HG03097 (cell line): ENCODE results near the gene DNAJB11.
A peak's percentile ranks its signal among the peaks of the same experiment; 100 is the strongest.
"Not testable (repeated sequence)": the region's sequence is repeated elsewhere in the genome, so short reads cannot be mapped to it uniquely, and the experiment has no call there.

ENCODE experiments used
- ATAC-seq: cut with Tn5 transposase; IDR thresholded peaks from one replicate; pipeline ENCODE4 v1.9.1; 2021; ENCODE audit not compliant: unreplicated experiment, low FRiP score

The DNAJB11 gene

DNA sequence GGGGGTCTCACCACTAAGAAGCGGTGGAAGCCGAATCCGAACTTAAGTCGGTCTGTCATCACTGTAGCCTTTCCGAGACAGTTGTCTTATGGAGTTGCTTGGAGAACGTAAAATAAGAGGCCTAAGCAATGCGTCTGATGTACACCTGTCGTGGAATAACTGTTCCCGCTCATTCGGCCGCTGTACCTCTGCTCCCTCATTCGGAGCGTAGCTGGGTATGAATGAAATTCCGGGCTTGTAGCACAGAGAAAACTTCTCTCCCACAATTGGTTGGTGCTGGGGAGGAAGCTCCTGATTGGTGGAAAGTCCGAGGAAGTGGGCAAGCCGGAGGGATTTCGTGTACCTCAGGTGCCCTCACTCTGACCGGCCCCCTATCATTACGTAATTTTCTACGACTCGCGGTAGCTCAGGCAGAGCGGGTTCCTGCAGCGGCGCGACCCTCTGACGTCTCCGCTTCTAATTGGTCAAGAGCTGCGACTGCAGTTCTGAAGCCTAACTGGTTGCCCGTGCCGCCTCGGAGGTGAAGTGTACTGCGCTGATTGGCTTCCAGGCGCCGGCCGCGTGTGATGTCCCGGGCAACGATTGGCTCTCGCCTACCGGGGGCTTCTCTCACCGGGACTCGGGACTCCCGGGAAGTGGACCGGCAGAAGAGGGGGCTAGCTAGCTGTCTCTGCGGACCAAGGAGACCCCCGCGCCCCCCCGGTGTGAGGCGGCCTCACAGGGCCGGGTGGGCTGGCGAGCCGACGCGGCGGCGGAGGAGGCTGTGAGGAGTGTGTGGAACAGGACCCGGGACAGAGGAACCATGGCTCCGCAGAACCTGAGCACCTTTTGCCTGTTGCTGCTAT is at the start of gene DNAJB11:
Gene DNAJB11 (plus strand): TSS at position 625 of the 845 bp plus-strand sequence. CDS start 178 bp downstream, at position 803.
- ATAC-seq: peak; percentile 82

DNA sequence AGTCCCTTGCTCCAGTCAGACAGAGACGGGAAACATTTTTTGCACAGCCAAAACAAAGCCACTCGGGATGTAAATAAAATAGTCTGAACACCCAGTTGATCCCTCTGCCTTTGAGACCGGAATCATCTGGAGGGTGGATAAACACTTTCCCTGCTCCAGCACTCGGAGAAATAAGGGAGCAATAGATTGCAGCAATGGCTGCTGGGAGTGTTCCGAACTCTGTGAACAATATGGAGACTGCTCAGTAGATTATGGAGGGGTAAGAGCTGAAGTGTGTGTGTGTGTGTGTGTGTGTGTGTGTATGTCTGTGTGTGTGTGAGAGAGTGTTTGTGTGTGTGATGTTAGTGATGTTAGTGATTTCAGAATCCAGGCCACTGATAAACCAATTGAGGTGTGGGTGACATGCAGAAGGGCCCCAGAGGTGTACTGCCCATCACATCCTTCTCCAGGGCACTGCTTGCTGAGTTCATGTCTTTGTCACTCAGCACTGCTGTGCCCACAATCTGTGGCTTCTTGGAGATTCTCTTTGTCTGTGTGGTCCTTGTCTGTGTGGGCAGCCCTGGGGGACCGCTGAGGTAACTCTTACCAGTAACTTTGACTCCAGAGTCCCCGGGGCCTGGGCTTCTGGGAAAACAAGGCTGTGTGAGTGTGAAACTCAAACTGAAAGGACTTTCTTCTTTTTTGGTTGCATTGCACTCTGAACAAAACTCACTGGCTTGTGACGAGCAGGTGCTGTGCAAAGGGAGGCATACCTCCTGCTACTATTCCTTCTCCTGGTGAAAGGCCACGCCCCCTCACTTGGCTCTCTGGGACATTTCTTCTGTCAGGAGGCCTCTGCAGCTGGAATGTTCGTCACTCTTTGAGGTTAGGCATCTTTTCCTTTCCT is 49.3 kb upstream of the DNAJB11 start:
- ATAC-seq: peak; percentile 46

DNA sequence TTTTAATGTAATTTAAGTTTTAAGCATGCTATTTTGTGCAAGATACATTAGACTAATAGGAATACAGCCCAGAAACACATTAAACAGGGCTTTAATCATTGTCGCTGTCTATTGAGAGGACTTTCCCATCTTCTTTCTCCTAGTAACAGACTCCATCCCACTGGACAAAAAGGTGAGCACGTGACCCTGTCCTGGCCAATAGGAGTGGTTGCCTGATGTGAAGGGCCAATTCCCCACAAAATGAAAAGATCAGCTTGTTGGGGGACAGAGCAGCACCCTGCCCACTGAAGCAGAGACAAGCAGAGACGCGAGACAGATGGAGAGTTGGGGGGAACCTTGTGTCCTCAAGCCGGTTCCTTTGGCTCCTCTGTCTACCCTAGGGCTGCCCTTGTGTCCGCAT is 47.5 kb upstream of the DNAJB11 start:
- no peak for ATAC-seq

DNA sequence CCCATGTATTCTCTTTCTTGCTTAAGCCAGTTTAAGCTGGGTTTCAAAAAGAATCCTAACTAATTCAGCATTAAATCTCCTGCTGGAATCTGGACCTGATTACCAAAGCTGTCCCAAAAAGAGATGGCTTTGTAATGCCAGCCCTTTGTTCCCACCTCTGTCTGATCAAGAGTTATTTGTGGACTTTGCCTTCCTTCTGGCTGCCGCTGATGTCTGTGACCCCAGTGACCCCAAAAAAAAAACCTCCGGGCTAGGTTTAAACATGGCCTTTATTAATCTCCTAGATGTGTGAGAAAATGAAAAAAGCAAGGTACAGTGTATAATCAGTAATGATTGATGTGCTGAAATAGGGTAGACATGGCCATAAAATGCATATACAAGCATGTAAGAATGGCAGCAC is 47.1 kb upstream of the DNAJB11 start:
- ATAC-seq: no peak

DNA sequence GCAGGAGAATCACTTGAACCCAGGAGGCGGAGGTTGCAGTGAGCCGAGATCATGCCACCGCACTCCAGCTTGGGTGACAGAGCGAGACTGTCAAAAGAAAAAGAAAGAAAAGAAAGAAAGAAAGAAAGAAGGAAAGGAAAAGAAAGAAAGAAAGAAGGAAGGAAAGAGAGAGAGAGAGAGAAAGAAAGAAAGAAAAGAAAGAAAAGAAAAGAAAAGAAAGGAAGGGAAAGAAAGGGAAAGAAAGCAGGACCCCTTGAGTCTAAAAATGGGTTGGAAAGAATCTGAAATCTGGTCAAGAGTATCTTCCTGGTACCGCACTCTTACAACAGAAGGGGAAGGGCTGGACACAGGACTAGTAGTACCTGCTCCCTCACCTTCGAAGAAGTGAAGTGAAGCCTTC is 45.9 kb upstream of the DNAJB11 start:
- ATAC-seq: no peak

DNA sequence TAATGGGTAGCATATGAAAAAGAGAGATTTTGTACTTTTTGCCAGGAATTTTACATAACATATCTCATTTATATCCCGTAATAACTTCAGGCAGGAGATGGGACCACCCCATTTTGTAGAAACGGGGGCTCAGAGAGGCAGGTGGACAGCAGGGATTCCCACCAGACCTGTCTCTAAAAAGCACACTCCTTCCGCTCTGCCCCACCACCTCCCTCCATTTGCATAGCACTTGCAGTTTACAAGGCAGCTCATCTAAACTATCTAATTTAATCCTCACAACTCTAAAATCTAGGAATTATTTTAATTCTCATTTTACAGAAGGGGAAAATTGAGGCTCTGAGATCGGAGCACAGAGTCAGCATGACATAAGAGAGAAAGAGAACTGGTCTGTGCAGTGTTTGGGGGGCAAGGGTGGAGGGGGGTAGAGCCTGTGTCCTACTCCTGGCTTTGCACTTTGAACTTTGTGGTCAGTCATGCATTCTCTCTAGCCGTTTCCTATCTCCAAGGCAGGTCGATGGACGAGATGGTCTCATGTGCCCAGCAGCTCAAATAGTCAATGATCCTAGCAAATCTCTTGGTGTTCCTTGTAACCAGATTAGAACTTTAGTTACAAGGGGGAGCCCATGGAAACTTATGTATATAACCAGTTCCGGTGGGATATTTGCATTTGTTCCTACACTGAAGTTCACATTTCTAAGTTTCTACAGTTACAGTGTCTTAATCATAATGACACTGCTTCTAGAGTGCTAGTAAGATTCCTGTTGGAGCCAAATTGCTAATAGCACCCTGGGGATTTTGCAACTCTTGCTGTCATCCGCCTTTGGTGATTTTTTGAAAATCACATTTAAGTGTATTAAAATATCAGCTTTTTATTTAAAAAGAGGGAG is 44.9 kb upstream of the DNAJB11 start:
- ATAC-seq: no peak

DNA sequence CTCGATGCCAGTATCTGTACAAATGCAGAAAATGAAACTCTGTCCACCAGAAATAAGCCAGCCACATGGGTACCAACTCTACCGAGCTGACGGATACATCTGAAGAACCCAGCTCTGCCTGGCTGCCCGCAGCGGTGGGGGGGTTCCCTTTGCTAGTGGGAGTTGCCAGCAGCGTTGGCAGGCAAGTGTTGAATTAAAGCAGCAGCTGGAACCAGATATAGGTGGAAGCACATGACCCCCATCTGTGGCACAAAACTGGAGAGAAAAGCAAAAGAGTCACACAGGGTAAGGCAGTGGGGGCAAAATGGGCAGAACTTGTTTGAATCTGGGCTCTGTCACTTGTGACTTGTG is 44.3 kb upstream of the DNAJB11 start:
- ATAC-seq: peak; percentile 38

DNA sequence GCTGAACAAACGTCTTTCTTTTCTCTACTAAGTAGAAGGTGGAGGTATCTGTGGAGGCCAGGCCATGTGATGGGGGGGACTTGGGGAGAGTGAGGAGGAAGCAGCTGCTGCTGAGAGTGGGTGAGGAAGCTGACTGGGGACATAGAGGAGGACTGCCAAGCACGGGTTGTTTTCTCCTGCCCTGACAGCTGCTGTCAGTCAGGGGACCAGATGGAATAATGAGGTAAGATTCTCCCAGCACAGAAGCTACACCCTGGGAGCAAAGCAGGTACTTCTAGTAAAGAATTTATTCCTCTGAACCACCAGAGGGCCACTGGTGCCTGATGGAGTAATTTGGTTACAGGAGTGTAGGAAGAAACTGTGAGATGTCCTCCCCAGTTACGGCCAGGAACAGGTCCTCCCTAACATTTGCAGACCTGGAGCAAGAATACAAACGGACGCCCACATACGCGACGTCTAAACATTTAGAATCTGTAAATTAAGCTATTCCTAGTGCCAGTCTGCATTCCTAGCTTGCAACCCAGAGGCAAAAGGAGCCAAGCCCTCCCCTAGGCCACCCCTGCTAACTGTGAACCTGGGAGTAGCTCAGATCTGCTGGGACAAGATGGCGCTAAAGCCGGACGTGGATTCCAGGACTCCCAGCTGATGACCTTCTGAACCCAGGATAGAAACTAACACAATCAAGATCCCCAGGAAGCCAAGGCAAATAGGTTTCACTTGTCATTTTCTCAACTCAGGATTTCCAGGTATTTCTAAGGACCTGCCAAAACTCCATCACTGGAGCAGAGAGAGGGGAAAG is 41.1 kb upstream of the DNAJB11 start:
- no peak for ATAC-seq

GRCh38 chr3:186530415-186530814 is 40.1 kb upstream of the DNAJB11 start:
- ATAC-seq: no peak

GRCh38 chr3:186531694-186532093 is 38.8 kb upstream of the DNAJB11 start:
- ATAC-seq: not testable (repeated sequence)

DNA sequence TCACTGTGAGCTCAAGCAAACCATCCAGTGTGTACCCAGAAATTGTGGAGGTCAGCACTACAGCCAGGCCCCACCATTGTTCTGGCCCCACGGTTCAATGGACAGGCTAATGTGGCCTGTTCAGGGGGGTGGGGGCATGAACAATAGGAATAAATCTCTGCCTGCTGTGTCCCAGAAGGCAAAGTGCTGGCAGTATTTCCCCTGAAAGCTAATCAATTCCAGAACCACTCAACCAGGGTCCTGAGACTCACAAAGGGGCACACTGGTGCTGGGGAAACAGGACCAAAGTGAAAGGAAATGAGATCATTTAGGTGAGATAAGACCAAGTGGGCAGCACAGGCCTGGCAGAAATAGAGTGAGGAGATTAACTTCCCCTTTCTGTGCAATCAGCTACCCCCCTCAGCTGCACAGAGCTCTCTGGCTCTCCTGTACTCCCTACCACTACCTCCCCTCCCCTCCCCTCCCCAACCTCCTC is 37.9 kb upstream of the DNAJB11 start:
- peak; percentile 68 for ATAC-seq

DNA sequence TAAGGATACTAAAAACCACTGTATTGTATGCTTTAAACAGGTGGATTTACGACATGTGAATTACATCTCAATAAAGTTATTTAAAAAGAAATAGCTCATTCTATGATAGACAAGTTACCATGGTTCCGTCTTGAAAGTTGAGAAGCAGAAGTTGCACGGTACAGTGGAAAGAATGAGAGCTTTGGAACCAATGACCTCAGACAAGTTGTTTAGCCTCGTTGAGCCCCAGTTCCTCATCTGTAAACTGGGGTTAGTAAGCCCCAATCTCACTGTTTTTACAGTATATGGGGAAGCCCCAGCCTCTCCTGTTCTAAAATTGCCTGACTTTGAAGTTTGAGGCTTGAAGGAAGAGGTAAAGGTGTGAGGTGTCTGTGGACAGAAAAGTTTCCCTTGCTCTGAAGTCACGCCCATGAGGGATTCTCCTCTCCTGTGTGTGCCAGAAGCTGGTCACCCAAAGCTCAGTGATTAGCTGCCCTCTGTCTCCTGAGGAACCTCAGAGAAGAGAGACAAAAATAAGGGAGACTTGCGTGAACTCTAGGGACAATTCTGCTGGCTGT is 36.3 kb upstream of the DNAJB11 start:
- ATAC-seq: peak; percentile 60

DNA sequence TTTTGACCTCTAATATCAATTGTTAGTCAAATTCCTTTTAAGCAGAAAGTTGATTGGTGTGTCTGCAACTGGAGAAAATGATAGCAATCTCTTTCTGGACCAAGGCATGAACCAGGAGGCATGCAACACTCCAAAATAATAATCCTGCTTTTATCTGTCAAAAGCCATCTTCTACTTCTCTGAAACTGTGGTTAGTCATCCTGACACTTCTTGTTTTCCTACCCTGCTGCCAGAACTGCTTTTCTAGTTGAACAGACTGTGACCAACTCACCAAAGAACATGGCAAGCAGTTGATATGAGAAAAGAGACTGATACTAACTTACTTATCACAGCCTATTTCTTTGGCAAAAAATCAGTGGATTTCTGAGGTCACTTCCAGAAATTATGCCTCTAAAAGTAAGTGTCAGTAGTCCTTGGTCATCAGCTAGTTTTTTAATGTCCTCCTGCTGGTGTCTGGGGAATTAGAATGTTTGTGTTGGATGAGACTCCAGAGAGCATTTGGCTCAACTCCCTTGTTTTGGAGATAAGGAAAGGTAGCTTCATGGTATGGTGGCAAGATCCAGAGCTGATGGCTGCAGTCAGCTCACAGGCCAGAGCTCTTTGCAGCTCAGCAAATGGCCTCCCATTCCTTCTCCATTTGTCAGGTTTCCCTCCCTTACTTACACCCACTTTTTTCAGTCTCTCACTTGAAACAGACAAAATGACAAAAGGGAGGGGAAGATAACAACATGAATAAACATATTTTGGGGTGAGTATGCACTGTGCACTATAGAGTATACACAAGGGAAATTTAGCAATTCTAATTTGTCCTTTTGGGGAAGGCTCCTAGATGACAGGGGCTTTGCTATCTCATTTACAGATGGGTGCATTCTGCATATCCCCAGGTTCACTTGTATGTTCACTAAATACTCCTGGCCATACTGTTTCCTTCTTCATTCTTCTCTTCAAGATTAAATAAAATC is 33.4 kb upstream of the DNAJB11 start:
- ATAC-seq: no peak

- ATAC-seq: no peak
These were observed 31.7 kb upstream of the DNAJB11 start for GRCh38 chr3:186538779-186539178.

DNA sequence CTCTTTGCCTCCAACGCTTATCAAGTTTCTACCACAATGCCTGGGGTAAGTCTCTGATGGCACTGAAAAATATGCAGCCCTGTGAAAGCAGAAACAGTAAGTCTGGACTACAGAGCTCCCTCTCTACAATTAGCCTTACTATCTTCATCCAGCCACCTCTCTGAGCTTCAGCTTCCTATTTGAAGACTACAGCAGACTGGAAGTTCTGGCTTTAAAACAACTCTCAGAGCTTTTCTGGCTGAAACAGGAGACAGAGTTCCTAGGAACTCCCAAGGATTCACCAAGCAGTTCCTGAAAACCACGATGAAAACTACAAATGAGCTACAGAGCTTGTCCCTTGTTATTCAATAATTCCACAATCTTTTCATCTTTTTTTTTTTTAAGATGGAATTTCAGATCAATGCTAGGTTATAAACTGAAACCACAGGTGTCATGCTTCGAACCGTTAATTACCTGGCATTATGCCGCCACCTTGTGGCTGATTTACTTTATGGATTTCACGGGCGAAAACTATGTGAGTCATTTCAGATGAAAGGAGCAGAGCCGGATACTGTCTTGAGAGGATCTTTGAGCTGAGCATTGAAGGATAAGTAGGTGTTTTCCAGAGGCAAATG is 30.2 kb upstream of the DNAJB11 start:
- peak; percentile 47 for ATAC-seq

GRCh38 chr3:186540835-186541226 is 29.7 kb upstream of the DNAJB11 start:
- no peak for ATAC-seq

DNA sequence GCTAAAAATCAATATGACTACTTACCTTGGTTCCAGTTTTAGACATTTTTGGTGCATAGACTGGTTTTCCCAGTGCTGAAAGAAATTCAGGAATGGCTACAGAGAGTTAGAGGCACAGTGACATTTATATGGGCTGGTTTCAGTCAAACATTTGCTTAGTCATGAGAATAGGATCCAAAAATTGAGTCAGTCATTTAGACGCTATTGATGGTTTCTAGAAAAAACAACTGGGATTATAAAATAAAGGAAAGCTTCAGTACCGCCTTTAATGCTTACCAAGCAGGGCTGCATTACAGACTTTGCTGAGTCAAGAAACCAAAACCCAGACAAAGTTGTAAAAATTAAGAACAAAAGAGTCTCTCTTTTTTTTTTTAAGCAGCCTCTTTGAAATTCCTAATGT is 26.2 kb upstream of the DNAJB11 start, which contains the start of gene CRYGS:
Gene CRYGS (minus strand): TSS at position 100 of the 400 bp plus-strand sequence. CDS start 54 bp downstream, at position 46.
- ATAC-seq: no peak

- no peak for ATAC-seq
These were observed 21.0 kb upstream of the DNAJB11 start for GRCh38 chr3:186549497-186549896.
